GM12878 (cell line): Measurements from ENCODE around the gene SLF2. TPM values are rescaled to one million over a fixed set of nuclear protein-coding genes. Genes with fewer than 3 reads are reported as not detected.

ENCODE experiments used
- ATAC-seq: fragments of 200-7000 bp; cut with Tn5 transposase; 3 replicates; pipeline ENCODE4 v1.9.1; 2020; ENCODE audit warnings: mild to moderate bottlenecking, moderate library complexity
- BruUV-seq: library from RNA; stranded (reverse); fragments of 400-500 nt; replicated peaks from 2 replicates; lab custom pipeline; 2021; lab: Mats Ljungman, UMichigan
- CTCF ChIA-PET: fragments of 300-600 bp; sonication (Branson Sonifier 250); formaldehyde crosslinking; extraction: SDS; loops from one replicate; lab custom pipeline; 2021; ENCODE audit warnings: inconsistent platforms; lab: Yijun Ruan, JAX
- POLR2A ChIA-PET: fragments of 350-600 bp; formaldehyde crosslinking; extraction: SDS; loops from one replicate; lab custom pipeline; 2021; ENCODE audit warnings: inconsistent platforms; lab: Charles Lee
- RAD21 ChIA-PET: fragments of 300-600 bp; sonication (Branson Sonifier 250); formaldehyde crosslinking; loops from one replicate; lab custom pipeline; 2023; ENCODE audit warnings: antibody characterized with exemption; ENCODE audit not compliant: unreplicated experiment; lab: Charles Lee
- SMC1A ChIA-PET: fragments of 300-600 bp; sonication (Branson Sonifier 250); formaldehyde crosslinking; loops from one replicate; lab custom pipeline; 2023; ENCODE audit not compliant: unreplicated experiment, uncharacterized antibody; lab: Charles Lee
- DNase-seq: peaks from one replicate; pipeline ENCODE4 v3.0.0-alpha.2; 2011; ENCODE audit warnings: low read depth, low spot score
- FAIRE-seq: peaks from 3 replicates; lab custom pipeline; 2011; peaks lifted over from hg19 to GRCh38; lab: Jason Lieb, UNC
- H2AFZ ChIP-seq: 2 replicates; pipeline ENCODE4 v1.6.0; 2011; ENCODE audit warnings: low read depth, low read length, control low read depth; ENCODE audit not compliant: control insufficient read depth
- H3K27ac ChIP-seq: 2 replicates; pipeline ENCODE4 v1.5.1; 2011; ENCODE audit warnings: control low read depth; ENCODE audit not compliant: control insufficient read depth, insufficient read depth
- H3K27me3 ChIP-seq, 2 experiments: replicated peaks in 1 of 2; 2 replicates each; pipeline versions ENCODE4 v1.6.0 to v1.6.1; 2011; ENCODE audit warnings: low read length in 1 of 2; ENCODE audit not compliant: control insufficient read depth in 2 of 2, insufficient read depth in 2 of 2
- H3K36me3 ChIP-seq, 2 experiments: 2 replicates each; pipeline ENCODE4 v1.5.1; 2011; ENCODE audit warnings: low read length in 1 of 2; ENCODE audit not compliant: control insufficient read depth in 2 of 2, insufficient read depth in 2 of 2
- H3K4me1 ChIP-seq: 2 replicates; pipeline ENCODE4 v1.6.1; 2011; ENCODE audit warnings: mild to moderate bottlenecking, low read length, moderate library complexity, mixed read lengths; ENCODE audit not compliant: control insufficient read depth, insufficient read depth
- H3K4me2 ChIP-seq: 2 replicates; pipeline ENCODE4 v1.6.0; 2011; ENCODE audit warnings: control low read depth; ENCODE audit not compliant: control insufficient read depth, insufficient read depth
- H3K4me3 ChIP-seq: fragments of 200-600 bp; sonication (generic); 2 replicates; pipeline ENCODE4 v1.5.1; 2016
- H3K79me2 ChIP-seq: 2 replicates; pipeline ENCODE4 v1.6.0; 2011; ENCODE audit warnings: low read length; ENCODE audit not compliant: control insufficient read depth, insufficient read depth
- H3K9ac ChIP-seq: 2 replicates; pipeline ENCODE4 v1.8.0; 2011; ENCODE audit warnings: low read length, control low read depth, mixed read lengths; ENCODE audit not compliant: control insufficient read depth, insufficient read depth
- H3K9me3 ChIP-seq: replicated peaks from 3 replicates; pipeline ENCODE4 v1.5.1; 2011; ENCODE audit warnings: mild to moderate bottlenecking, low read length; ENCODE audit not compliant: control insufficient read depth, insufficient read depth
- H4K20me1 ChIP-seq: 2 replicates; pipeline ENCODE4 v1.6.0; 2011; ENCODE audit not compliant: control insufficient read depth, insufficient read depth
- BCLAF1 ChIP-seq: fragments of 450-650 bp; IDR thresholded peaks from 2 replicates; pipeline ENCODE4 v1.6.1; 2017; ENCODE audit warnings: antibody characterized with exemption, mild to moderate bottlenecking, moderate library complexity
- BHLHE40 ChIP-seq, 2 experiments: fragments of 450-650 bp in 1 of 2; IDR thresholded peaks; 2 replicates each; pipeline ENCODE4 v1.6.1; 2011 to 2017; ENCODE audit warnings: low read depth in 2 of 2, borderline replicate concordance in 1 of 2, improper control_type of control experiment in 1 of 2, low read length in 1 of 2, mild to moderate bottlenecking in 1 of 2
- CTCF ChIP-seq, 3 experiments: IDR thresholded peaks in 2 of 3; conservative IDR thresholded peaks in 1 of 3; 2 replicates each; pipeline ENCODE4 v1.5.1; 2011; ENCODE audit warnings: low read depth in 3 of 3, low read length in 3 of 3, mild to moderate bottlenecking in 3 of 3, control low read depth in 2 of 3, moderate library complexity in 2 of 3, inconsistent platforms in 1 of 3, mixed read lengths in 1 of 3; ENCODE audit not compliant: control insufficient read depth in 2 of 3, insufficient read depth in 1 of 3; ENCODE audit errors: extremely low read depth in 1 of 3
- DPF2 ChIP-seq: fragments of 450-650 bp; IDR thresholded peaks from 2 replicates; pipeline ENCODE4 v1.6.1; 2017; ENCODE audit warnings: mild to moderate bottlenecking
- E2F8 ChIP-seq: fragments of 450-650 bp; IDR thresholded peaks from 2 replicates; pipeline ENCODE4 v1.6.1; 2018; ENCODE audit warnings: mild to moderate bottlenecking, low read depth, moderate library complexity; ENCODE audit not compliant: partially characterized antibody
- IKZF2 ChIP-seq, 2 experiments: fragments of 450-650 bp; IDR thresholded peaks; 2 replicates each; pipeline ENCODE4 v1.6.1; 2017; ENCODE audit warnings: mild to moderate bottlenecking in 2 of 2, moderate library complexity in 2 of 2
- MTA2 ChIP-seq: fragments of 450-650 bp; IDR thresholded peaks from 2 replicates; pipeline ENCODE4 v1.6.1; 2016; ENCODE audit warnings: low read depth, mild to moderate bottlenecking, moderate library complexity
- NBN ChIP-seq: fragments of 450-650 bp; IDR thresholded peaks from 2 replicates; pipeline ENCODE4 v1.6.1; 2016
- RAD21 ChIP-seq: IDR thresholded peaks from 2 replicates; pipeline ENCODE4 v1.6.1; 2011; ENCODE audit warnings: mild to moderate bottlenecking, low read depth, low read length, moderate library complexity; ENCODE audit not compliant: insufficient read depth
- RUNX3 ChIP-seq: IDR thresholded peaks from 2 replicates; pipeline ENCODE4 v1.6.1; 2012; ENCODE audit warnings: low read length, inconsistent platforms
- WGBS: methylation state at CpG from one replicate; pipeline ENCODE4 v1.1.6; 2016; ENCODE audit warnings: low lambda C conversion rate; ENCODE audit not compliant: insufficient replicate concordance, insufficient coverage; ENCODE audit errors: missing lambda C conversion rate; 5-methylcytosine and 5-hydroxymethylcytosine counted together
- in situ Hi-C: fragments of 300-500 bp; cut with MboI; formaldehyde crosslinking; loops from 9 replicates; pipeline ENCODE4 v1.14.3; 2018; ENCODE audit warnings: mixed read lengths
- intact Hi-C: fragments of 100-400 bp; cut with micrococcal nuclease; formaldehyde crosslinking; loops from one replicate; pipeline ENCODE4 v1.14.2; 2022; ENCODE audit not compliant: unreplicated experiment
- polyA plus RNA-seq, 11 experiments: library from polyadenylated mRNA; depleted of rRNA in 4 of 11; unstranded in 6 of 11; stranded (reverse) in 5 of 11; fragments of >200 nt; fragmentation: Nextera tagmentation in 4 of 11; fragmentation: Illumina TruSeq in 1 of 11; extraction: Ambion mirVana in 4 of 11; extraction: Trizol in 1 of 11; gene quantifications; 1 replicate in 1 of 11; 2 replicates in 10 of 11; pipeline versions ENCODE4 v1.2.1 to v1.2.3, GENCODE V29; 2011 to 2016; ENCODE audit warnings: inconsistent platforms in 2 of 11, missing spikeins in 2 of 11, low read depth in 1 of 11
- total RNA-seq, 4 experiments: library from RNA; depleted of rRNA in 3 of 4; stranded (reverse); fragments of >200 nt in 3 of 4; fragmentation: Illumina TruSeq in 1 of 4; extraction: Trizol in 1 of 4; gene quantifications; 2 replicates each; pipeline versions ENCODE4 v1.2.1 to v1.2.3, GENCODE V29; 2013 to 2021
- TF ChIP-seq, protein P1 (sequence below): fragments of 450-650 bp; IDR thresholded peaks from 2 replicates; pipeline ENCODE4 v1.6.1; 2017; ENCODE audit warnings: mild to moderate bottlenecking, low read depth, inconsistent platforms; ENCODE audit not compliant: poor library complexity, severe bottlenecking

The SLF2 gene
- total and polyA plus RNA-seq, 10 of the 15 experiments (the other 5 are each of a cell fraction or from before 2014, with no cell fraction given): 3.0 to 25.2 (median 17.9) TPM

- Histone ChIP-seq H4K20me1 (no peaks in the 10 kb centered on the region), H3K27ac (no peak overlapping the region), H3K9ac (no peak overlapping the region), H3K4me2 (no peak overlapping the region), H3K27me3 (peaks cover 3 to 8% of the 10 kb centered on the region in 2 experiments), H3K36me3 (no peaks in the 10 kb centered on the region), H3K4me3 (no peak overlapping the region), H3K79me2 (no peaks in the 10 kb centered on the region), H3K4me1 (peaks cover 3% of the 10 kb centered on the region; the same call in 1 of the 2 replicates), H2AFZ (no peak overlapping the region), H3K9me3 (no peaks in the 10 kb centered on the region)
- ChIA-PET SMC1A (interaction anchor here (1.6 kb wide), 1 partner anchor 14 kb away, joined by 6 read pairs; no protein-coding TSS in a partner anchor), CTCF (interaction anchor here (1.1 to 2.2 kb wide), 5 partner anchors 10 to 99 kb away, joined by 3 to 8 read pairs (median 5); partner anchors contain the start of gene LZTS2), RAD21 (interaction anchor here (1.1 kb wide), 1 partner anchor 14 kb away, joined by 3 read pairs; no protein-coding TSS in a partner anchor), POLR2A (no interaction called here)
- DNase-seq (peak; percentile 61), ATAC-seq (peak; percentile 91), FAIRE-seq (peak; percentile 83)
- 13% methylated on average over 14 of the region's 14 CpGs for WGBS
- in situ Hi-C loops (no loop called here), intact Hi-C loops (loop anchor here (1.0 kb wide), 1 partner anchor 13 kb away; the partner anchor contains the start of gene LZTS2)
- no TSS peak for BruUV-seq
- TF ChIP-seq MTA2: peak; percentile 24; the same call in 1 of the 2 replicates
- TF ChIP-seq BCLAF1: no peak
- TF ChIP-seq NBN: 0 out of 2 replicates have a peak, but pooled peaks have one; percentile 49
- TF ChIP-seq IKZF2 (IDR thresholded peaks at IDR 0.05): peak; percentile 60 to 85; a peak in 2 of 4 replicates
- TF ChIP-seq RUNX3: peak; percentile 40
- peak; percentile 59 for TF ChIP-seq DPF2
- peak; percentile 67 to 70; a peak in 3 of 4 replicates for TF ChIP-seq BHLHE40 (IDR thresholded peaks at IDR 0.05; ENCODE audit: borderline replicate concordance in 1 of 2, low read depth in 2 of 2, low read length in 1 of 2)
- peak; percentile 82 to 96 (median 92); a peak in 5 of 6 replicates for TF ChIP-seq CTCF (IDR thresholded peaks at IDR 0.05 in 2 of 3, conservative IDR thresholded peaks at IDR 0.05 in 1 of 3; ENCODE audit: control insufficient read depth in 2 of 3, extremely low read depth in 1 of 3, insufficient read depth in 1 of 3, low read depth in 3 of 3, low read length in 3 of 3)
- TF ChIP-seq E2F8: peak; percentile 23
- peak; percentile 65 for TF ChIP-seq RAD21
- TF ChIP-seq, protein P1, sequence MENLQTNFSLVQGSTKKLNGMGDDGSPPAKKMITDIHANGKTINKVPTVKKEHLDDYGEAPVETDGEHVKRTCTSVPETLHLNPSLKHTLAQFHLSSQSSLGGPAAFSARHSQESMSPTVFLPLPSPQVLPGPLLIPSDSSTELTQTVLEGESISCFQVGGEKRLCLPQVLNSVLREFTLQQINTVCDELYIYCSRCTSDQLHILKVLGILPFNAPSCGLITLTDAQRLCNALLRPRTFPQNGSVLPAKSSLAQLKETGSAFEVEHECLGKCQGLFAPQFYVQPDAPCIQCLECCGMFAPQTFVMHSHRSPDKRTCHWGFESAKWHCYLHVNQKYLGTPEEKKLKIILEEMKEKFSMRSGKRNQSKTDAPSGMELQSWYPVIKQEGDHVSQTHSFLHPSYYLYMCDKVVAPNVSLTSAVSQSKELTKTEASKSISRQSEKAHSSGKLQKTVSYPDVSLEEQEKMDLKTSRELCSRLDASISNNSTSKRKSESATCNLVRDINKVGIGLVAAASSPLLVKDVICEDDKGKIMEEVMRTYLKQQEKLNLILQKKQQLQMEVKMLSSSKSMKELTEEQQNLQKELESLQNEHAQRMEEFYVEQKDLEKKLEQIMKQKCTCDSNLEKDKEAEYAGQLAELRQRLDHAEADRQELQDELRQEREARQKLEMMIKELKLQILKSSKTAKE: peak; percentile 45
Observed at GRCh38 chr10:101012525-101013364, 100.0 kb downstream of the SLF2 start.
